CD4-positive, alpha-beta T cell treated with Interleukin-15 for 4 hours (primary cell): ENCODE data around the gene RTN4IP1.
"Not testable (repeated sequence)": the region's sequence is repeated elsewhere in the genome, so short reads cannot be mapped to it uniquely, and the experiment has no call there.

Source experiments
- DNase-seq: peaks from one replicate; pipeline ENCODE4 v3.0.0-alpha.2; 2020; ENCODE audit warnings: low spot score

The RTN4IP1 gene

DNA sequence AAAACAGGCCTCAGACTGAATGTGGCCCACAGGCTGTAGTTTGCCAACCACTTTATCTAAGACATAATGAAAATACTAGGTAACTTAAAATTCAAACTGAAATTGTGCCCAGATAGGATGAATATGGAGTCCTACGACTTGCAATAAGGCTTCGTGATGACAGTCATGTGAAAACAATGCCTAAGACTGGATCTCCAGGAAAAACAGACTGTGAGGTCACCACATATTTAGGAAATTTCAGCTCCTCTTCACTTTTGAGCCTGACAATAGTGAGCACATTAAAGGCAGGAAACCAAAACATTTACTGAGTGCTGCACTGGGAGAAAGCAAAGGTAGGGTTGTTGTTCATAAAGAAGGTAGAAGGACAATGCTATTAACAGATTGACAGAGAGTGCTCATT lies 50.0 kb downstream of the RTN4IP1 start:
- DNase-seq, result no peak

DNA sequence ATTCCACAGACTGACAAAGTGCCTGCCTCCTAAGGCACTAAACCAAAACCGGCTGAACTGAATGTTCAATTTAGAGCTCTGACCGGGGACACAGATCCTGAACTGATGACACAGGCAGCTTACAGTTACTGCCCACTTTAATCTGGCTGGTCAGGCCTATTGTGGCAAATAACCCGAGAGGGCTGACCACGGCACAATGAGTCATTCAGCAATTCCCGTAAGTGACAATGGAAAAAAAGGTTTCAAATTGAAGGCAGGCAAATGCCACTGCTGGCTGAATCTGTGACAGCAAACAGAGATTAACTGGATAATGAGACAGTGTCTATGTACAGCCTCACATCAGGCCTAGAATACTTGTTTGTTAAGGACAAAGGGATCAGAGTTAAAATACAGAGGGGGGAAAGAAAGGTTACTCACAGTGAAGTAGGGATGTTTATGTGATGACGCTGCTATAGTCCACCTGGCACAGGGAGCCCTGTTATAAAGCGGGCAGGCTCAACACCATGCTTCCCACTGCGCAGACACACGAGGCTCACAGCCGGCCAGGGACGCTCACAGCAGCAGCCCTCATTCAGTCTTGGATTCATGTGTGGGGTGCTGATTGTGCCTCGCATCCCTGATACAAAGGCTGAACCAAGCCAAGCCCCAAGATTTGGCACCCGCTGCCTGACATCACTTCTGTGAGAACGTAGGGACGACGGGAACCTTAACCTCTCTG lies 54.4 kb downstream of the RTN4IP1 start:
- DNase-seq, result no peak

DNA sequence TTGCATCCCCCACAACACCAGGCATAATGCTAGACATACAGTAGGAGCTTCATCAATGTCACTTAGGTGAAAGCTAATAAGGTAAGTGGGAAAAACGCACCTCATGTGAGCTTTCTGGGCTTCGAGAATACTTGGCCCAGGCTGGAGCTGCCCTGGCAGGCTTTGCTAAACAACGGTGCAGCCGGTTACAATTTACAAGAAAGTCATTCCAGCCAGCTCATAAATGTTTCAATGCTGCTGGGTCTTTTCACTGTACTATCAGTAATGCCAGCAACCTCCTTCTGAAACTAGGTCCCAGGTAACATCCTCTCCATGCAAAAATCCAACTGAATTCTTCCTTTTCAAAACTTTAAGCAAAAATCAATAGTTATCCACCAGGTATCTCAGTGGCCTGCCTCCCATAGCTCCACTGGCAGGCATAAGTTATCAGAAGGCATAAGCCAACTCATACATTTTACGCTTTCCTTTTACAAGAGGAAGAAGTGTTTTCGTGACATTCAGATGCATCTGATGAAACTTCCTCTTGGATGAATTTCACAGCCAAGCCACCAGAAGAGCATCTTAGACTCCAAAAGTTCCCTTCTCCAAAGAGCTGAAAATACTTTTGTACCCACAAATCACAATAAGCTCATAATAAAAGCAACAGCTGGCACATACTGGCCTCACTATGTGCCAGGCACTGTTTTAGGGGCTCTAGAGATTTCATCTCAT lies 56.3 kb downstream of the RTN4IP1 start:
- no peak for DNase-seq

DNA sequence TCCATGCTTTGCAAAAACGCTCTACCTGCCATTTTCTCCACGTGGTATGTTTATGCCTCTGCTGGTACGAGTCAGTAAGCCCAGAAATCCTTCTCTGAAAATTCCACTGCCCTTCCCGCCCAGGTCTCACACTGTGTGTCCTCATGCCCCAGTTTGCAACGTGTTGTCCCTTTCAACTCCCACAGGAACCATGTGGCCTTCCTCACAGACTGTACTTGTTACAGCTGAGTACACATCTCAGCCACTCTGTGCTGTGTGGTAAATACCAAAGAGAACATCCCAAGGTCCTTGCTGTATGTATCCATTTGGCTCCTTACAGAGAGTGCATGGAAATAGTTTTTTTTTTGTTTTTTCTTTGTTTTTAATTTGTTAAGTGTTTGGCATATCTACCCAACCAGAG lies 56.9 kb downstream of the RTN4IP1 start:
- no peak for DNase-seq

DNA sequence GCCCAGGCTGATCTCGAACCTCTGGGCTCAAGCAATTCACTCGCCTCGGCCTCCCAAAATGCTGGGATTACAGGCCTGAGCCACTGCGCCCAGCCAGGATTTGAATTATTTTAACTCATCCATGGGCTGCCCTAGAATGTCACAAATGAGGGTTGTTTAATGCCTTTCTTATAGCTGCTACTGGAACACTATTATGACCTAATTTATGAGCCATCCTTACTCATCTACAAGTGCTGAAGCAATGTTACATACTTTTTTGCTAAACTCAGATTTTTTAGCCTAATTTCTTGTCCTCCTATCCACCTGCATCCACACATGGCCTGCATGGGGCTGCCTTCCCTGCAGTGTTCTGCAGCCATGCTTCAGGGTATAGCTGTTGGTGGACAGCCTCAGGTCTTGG lies 59.9 kb downstream of the RTN4IP1 start:
- no peak for DNase-seq

DNA sequence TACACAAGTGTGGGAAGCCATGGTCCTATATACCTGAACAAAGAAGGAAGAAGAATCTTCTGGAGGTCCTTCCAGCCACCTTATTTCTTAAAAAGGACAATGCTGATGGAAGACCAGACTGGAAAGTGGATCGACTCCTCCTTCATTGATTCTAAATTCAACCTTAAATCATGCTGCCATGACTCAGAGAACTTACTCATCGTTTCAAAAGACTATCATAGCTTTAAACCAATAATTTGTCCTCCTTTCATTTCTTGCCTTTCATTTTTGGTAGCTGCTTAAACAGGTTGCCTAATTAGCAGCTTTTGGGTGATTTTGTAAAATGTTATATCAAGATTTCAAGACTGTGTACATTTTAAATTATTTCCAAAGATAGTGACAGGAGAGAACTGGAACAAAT lies 60.8 kb downstream of the RTN4IP1 start:
- DNase-seq, result no peak

DNA sequence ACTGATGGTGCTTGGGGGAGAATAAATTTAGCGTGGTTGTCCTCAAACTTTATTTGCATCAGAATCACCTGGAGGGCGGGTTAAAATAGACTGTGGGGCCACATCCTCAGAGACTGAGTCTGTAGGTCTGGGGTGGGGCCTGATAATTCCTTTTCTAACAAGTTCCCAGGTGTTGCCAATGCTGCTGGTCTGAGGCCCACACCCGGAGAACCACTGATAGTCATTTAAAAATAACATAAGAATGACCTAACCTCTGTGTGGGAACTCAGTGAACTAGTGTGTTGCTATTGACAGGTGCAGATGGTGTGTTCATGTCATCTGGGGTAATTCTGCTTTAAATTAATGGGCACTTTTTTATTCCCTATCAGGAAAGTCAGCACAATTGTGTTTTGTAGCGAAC lies 64.8 kb downstream of the RTN4IP1 start:
- no peak for DNase-seq

DNA sequence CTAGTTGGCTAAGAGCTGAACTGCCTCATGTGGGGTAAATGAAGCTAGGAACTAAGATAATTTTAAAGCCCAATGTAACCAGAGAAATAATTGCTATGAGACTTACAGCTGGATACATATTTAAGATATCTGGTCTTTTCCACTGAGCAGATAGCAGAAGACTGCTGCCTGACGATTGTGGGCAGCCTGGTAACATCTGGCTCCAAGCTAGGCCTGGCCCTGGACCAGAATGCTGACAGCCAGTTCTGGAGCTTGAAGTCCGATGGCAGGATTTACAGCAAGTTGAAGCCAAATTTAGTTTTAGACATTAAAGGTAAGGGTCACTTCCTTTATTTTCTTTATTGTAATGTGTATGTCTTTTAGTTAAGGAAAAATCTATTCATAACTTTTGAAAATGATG lies 65.7 kb downstream of the RTN4IP1 start:
- no peak for DNase-seq

DNA sequence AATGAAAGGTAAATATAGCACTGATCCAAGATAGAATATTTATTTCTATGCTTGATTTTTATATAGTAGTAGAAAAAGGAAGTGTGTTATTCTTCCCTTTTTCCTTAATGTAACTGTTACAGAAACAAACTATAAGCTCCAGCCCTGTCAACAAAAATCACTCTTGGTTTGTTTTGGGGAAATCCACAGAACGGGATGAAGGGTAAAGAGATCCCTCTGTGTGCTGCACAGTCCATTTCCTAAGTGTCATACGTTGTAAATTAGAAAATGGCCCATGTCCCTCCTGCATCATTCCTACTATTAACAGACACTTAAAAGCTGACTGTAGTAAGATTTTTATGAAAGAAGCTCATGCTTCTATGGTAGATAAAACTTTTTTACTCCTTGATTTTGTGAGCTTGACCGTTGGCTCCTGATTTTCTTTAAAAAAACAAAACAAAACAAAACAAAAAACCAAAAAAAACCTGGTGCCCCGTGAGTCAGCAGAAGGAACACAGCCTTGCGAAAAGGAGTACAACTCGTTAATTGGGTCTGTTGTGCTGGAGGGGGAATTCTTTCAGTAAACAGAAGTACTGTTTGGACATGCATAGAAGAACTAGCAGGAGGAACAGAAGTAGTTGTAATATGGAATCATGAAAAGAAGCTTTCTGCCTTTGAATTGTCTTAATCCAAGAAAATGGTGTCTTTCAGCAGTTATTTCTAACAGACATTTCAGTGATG lies 67.5 kb downstream of the RTN4IP1 start:
- no peak for DNase-seq

DNA sequence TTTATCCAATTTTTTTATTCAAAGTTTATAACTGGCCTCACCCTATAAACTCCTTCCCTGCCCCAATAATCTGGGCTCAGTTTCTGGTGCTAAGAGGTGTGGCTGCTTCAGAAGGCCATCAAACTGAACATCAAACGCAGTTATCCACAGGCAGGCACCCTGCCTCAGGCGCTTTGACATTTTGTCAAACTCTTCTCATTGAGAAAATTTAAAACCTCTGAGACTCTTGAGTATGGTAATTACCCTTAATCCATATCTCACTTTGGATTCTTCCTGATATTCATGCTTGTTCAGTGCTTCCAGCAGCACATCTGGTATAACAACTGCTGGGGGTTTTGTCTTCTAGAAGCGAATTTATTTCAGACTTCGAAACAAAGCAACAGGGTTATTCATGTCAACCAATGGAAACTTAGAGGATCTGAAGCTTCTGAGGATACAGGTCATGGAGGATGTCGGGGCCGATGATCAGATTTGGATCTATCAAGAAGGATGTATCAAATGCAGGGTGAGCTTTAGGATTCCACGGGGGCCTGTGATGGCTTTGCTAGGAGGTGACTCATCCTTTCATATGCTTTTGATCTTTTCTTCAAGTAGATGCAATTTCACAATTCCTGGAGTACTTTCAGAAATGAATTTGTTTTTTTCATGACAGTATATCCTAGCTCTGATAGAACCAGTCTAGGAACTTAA lies 68.2 kb downstream of the RTN4IP1 start:
- DNase-seq, result no peak

DNA sequence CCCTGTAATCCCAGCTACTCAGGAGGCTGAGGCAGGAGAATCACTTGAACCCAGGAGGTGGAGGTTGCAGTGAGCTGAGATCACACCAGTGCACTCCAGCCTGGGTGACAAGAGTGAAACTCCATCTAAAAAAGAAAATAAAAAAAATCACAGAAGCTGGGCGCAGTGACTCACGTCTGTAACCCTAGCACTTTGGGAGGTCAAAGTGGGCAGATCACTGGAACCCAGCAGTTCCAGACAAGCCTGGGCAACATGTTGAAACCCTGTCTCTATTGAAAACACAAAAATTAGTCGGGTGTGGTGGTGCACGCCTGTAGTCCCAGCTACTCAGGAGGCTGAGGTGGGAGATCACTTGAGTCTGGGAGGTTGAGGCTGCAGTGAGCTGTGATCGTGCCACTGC lies 69.6 kb downstream of the RTN4IP1 start:
- DNase-seq, result not testable (repeated sequence)

DNA sequence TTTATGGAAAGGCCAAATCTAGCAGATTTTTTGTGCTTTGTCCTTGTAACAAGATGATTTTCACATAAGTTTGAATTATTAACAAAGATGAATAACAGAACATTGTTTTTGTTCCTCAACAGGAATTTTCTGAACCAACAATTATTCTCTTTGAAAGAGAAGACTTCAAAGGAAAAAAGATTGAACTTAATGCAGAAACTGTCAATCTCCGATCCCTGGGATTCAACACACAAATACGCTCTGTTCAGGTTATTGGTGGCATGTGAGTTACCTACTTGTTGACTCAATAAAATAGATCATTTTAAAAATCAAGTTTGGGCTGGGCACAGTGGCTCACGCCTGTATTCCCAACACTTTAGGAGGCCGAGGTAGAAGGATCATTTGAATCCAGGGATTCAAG lies 70.9 kb downstream of the RTN4IP1 start:
- DNase-seq, result no peak

DNA sequence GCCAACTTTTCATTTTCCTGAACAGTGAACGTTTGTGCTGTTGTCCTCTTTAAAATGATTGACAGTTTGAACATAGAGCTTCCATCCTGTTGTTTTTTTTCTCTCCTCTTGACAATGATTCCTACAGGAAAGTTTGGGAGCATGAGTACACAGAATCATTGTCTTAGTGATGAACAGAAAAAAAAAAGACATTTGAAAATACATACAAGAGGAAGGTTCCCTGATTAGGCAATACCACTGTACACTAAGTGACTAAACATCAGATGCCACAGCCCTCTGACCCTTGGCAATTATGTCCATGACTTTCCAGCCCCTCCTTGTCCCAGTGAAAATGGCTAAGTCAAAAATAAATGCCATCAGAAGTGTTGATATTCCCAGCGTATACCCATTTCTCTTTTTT lies 71.5 kb downstream of the RTN4IP1 start:
- DNase-seq, result no peak

DNA sequence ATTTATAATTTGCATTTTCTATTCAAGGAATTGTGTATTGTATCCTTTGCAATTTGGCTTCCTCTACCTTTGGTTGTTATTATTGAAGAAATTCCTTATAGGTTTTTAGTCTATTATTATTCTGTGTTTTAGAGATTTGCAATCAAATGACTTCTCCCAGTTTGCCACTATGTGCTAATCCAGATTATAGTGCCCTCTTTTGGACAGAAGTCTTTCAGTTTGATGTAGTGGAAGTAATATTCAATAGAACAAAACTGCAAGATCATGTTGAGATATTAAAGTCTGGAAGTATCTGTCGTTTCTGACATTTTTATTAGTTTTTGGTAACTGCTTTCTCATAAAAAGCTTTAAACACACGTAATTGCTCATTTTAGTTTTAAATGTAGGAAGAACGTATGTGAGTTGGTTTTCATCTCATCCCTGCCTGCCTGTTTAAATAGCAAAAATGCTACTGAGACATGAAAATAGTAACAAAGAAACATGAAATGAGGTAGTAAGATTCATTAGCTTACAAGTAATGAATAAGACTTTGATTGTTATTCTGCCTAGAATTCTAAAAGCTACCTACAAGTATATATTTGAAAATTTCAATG lies 72.8 kb downstream of the RTN4IP1 start:
- peak; percentile 60 for DNase-seq

DNA sequence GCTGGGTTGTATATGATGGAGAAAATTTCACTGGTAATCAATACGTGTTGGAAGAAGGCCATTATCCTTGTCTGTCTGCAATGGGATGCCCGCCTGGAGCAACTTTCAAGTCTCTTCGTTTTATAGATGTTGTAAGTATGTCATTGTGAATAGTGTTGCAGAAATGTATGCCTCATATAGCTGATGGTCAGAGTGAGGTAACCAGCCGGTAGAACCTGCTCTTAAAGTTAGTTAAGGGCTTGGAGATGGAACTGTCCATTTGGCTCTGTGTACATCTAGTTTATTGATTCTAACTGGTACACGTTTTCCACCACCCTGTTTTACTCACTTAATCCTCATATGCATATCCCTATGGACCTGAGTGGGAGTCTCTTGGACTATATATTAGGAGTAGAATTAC lies 73.5 kb downstream of the RTN4IP1 start:
- no peak for DNase-seq

DNA sequence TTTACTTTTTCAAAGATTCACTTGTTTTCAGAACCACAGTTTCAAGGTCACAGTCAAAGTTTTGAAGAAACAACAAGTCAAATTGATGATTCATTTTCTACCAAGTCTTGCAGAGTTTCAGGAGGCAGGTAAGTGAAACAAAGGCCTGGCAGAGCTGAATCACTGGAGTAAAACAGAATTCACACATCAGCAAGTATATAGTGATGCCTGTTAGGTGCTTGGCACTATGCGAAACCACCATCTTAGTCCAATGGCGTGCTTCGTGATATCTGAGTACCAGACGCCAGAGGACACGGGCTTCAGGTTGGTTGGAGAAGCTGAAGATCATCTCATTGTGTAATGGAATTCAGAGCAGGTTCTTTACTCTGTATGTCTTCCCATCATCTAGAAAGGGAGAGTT lies 75.9 kb downstream of the RTN4IP1 start:
- no peak for DNase-seq

DNA sequence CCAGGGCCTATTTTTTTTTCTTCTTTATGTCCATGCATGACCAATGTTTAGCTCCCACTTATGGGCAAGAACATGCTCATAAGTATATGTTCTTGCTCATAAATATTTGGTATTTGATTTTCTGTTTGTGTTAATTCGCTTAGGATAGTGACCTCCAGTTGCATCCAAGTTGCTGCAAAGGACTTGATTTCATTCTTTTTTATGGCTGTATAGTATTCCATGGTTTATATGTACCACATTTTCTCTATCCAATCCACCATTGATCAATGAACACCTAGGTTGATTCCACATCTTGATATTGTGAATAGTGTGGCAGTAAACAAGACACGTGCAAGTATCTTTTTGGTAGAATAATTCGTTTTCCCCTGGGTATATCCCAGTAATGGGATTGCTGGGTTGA lies 78.1 kb downstream of the RTN4IP1 start:
- no peak for DNase-seq

DNA sequence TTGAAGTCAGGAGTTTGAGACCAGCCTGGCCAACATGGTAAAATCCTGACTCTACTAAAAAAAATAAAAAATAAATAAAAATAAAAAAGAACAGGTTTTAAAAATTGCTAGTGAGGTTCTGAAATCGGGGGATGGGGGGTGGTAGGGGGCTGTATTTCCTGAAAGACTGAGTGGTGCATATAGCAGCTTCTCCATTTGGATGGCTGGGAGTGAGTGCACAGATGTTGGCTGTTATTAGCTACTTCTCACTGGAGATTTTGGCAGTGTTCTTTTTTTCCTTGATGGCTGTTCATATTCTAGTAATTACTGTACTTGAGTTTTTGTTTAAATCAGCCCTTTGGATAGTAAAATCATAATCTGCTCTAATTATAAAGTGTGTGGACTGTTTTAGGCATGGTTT lies 79.8 kb downstream of the RTN4IP1 start:
- DNase-seq, result no peak

DNA sequence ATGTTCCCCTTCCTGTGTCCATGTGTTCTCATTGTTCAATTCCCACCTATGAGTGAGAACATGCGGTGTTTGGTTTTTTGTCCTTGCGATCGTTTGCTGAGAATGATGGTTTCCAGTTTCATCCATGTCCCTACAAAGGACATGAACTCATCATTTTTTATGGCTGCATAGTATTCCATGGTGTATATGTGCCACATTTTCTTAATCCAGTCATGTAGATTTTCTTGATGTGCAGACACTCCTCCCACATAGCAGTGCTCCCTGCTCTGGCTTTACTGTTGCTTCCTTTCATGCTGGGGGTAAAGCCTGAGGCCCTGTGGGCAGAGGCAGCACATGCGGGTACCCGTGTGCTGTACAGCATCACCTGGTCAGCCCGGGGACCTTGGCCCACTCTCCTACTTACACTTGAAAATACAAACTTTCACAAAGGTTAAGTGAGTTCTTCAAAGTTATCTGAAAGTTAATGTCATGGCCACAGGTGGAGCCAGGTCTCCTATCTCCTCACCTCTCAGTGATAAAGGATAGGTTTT lies 80.3 kb downstream of the RTN4IP1 start:
- DNase-seq, result not testable (repeated sequence)

DNA sequence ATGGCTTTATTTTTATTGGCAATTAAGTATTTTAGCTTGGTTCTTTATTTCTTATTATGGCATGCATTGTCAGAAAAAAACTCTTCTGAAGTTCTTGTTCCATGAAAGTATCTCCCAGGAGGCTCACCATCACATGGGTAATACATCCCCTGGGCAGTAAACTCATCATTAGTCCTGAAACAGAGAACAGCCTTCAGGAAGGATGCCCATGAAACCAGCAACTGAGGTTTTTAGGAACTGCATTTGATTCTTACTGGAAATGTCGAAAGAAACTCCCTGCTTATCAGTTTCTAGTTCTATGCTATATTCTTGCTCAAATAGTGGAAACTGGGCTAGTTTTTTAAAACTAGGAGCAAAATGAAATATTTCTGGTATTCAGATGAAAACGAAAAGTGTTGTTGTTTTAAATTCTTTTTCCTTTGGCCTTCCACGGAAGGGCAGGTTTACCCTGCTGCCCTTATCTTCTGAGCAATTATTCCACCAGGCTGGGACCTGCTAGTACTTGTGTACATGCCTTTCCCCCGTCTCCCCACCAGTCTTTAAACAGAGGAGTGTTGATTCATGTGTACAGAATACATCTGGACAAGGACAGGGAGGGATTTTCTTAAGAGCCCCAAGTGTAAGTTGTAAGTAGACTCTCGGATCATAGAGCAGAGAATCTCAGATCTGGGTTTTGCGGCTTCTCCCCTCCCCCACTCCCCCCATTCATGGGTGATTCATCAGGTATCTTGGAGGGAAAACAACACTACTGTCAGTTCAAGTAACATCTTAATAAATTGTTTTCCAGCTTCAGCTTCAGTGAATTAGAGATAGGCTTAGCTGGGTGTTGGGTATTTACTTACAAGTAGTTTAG lies 81.5 kb downstream of the RTN4IP1 start:
- DNase-seq, result peak; percentile 52
